SU-DHL-6 (cell line): ENCODE results near the gene TMEM108.

ENCODE experiments used
- H2AFZ ChIP-seq: fragments of 200-600 bp; sonication (generic); 2 replicates; pipeline ENCODE4 v1.6.1; 2014; ENCODE audit warnings: low read depth, mild to moderate bottlenecking, moderate library complexity, mixed read lengths, antibody characterized with exemption, low read length; ENCODE audit not compliant: severe bottlenecking
- H3F3A ChIP-seq: fragments of 200-600 bp; shearing (Covaris generic); 2 replicates; pipeline ENCODE4 v1.6.0; 2016; ENCODE audit warnings: antibody characterized with exemption, mild to moderate bottlenecking; ENCODE audit not compliant: insufficient read depth
- H3K27ac ChIP-seq: fragments of 200-600 bp; sonication (generic); 2 replicates; pipeline ENCODE4 v1.5.1; 2016; ENCODE audit warnings: low read depth, mild to moderate bottlenecking, low read length, moderate library complexity, mixed read lengths
- H3K27me3 ChIP-seq: fragments of 200-600 bp; sonication (generic), shearing (Covaris generic); 2 replicates; pipeline ENCODE4 v1.6.0; 2014; ENCODE audit warnings: mild to moderate bottlenecking, low read length
- H3K36me3 ChIP-seq: fragments of 200-600 bp; sonication (generic); 2 replicates; pipeline ENCODE4 v1.6.1; 2014; ENCODE audit warnings: mild to moderate bottlenecking, low read length, mixed read lengths
- H3K4me2 ChIP-seq: fragments of 300-600, 200-600 bp; shearing (Covaris generic), sonication (generic); 2 replicates; pipeline ENCODE4 v1.6.0; 2014; ENCODE audit warnings: low read length, low read depth, mild to moderate bottlenecking; ENCODE audit not compliant: poor library complexity, severe bottlenecking
- H3K4me3 ChIP-seq: fragments of 200-600 bp; sonication (generic); 2 replicates; pipeline ENCODE4 v1.5.1; 2014; ENCODE audit warnings: antibody characterized with exemption, low read length, mild to moderate bottlenecking, mixed read lengths; ENCODE audit not compliant: insufficient read depth, poor library complexity, severe bottlenecking
- H3K79me2 ChIP-seq: fragments of 200-600 bp; sonication (generic); 2 replicates; pipeline ENCODE4 v1.6.1; 2014; ENCODE audit warnings: mild to moderate bottlenecking, low read length, moderate library complexity; ENCODE audit not compliant: insufficient read depth
- H3K9ac ChIP-seq: fragments of 200-600 bp; sonication (generic); 2 replicates; pipeline ENCODE4 v1.7.0; 2014; ENCODE audit warnings: mild to moderate bottlenecking, low read length
- H3K9me2 ChIP-seq: fragments of 200-600 bp; sonication (generic); replicated peaks from 2 replicates; pipeline ENCODE4 v1.6.1; 2014; ENCODE audit warnings: low read length; ENCODE audit not compliant: insufficient read depth
- H3K9me3 ChIP-seq: fragments of 200-600 bp; sonication (generic); 2 replicates; pipeline ENCODE4 v1.6.1; 2014; ENCODE audit warnings: low read length, mixed read lengths; ENCODE audit not compliant: insufficient read depth
- H4K20me1 ChIP-seq: fragments of 200-600 bp; sonication (generic); 2 replicates; pipeline ENCODE4 v1.6.1; 2014; ENCODE audit warnings: low read depth, mild to moderate bottlenecking, antibody characterized with exemption, low read length, moderate library complexity, mixed read lengths
- EZH2phosphoT487 ChIP-seq: fragments of 200-600 bp; sonication (generic), shearing (Covaris generic); conservative IDR thresholded peaks from 2 replicates; pipeline ENCODE4 v1.6.1; 2018; ENCODE audit warnings: mild to moderate bottlenecking, antibody characterized with exemption, low read length, moderate library complexity, mixed read lengths
- TF ChIP-seq, protein P1 (sequence below): fragments of 200-600 bp; sonication (generic); IDR thresholded peaks from one replicate; pipeline ENCODE4 v1.5.1; 2017; ENCODE audit warnings: antibody characterized with exemption, mild to moderate bottlenecking, low read length, moderate library complexity; ENCODE audit not compliant: insufficient read depth, poor library complexity, severe bottlenecking

Gene TMEM108

DNA sequence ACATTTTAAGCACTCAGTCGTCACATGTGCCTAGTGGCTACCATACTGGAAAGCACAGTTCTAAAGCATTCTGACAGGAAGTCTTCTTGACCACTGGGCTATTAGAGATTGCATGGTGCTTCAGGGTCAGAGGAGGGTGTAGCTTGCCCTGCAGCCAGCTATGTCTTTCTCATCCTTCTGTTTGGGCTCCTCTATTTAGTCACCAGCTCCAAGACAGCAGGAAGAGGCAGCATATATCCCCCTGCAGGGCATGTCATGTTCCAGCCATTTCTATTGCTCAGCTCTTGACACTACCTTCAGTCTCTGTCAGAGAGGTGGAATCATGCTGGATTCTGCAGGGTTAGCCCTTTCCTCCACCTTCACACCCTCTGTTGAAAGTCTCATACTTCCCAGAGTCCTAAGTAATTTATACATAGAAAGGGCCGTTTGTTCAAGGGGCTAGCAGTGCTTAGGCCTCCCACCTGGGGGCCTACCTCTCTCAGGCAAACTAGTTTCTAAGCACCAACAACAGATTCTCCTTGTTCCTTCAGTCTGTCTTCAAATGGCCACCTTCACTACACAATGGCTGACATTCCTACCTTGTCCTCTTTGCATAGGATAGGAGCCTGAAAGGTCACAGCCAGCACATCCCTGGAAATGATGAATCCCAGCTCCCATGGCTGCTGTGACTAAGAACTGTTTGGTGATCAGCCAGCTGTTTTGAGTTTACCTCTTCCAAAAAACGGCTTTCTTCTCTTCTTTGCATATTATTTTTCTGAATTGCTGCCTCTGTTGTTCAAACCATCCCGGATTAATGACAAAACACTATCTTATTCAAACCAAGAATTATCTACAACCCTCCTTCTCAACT, 246.0 kb downstream of the TMEM108 start:
- H3K36me3 ChIP-seq, result no peaks in the 10 kb centered on the region

DNA sequence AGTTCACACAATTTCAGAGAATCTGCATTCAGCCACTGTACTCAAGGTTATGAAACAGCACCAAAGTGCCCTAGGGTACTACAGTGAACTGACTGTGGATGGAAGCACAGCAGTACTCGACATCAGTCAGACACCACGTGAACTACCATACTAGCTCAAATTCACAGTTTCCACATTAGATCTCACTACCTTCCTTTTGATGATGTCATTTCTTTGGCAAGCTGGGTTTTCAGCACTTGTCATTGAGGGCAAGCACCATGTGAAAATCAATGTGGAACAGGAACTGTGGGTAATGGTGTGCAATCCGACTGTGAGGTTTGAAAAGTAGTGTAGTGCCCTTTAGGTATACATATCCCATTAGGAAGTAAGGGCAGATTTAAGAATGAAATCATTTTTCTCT, 251.1 kb downstream of the TMEM108 start:
- H3K9me2 ChIP-seq, result no peaks in the 10 kb centered on the region
- H3K9me3 ChIP-seq, result no peaks in the 10 kb centered on the region
- no peaks in the 10 kb centered on the region for H3K79me2 ChIP-seq
- H3K27ac ChIP-seq, result no peak overlapping the region
- no peak overlapping the region for H3K4me2 ChIP-seq
- no peak overlapping the region for H3K9ac ChIP-seq
- no peaks in the 10 kb centered on the region for H4K20me1 ChIP-seq
- H3F3A ChIP-seq, result no peaks in the 10 kb centered on the region
- TF ChIP-seq, protein P1, sequence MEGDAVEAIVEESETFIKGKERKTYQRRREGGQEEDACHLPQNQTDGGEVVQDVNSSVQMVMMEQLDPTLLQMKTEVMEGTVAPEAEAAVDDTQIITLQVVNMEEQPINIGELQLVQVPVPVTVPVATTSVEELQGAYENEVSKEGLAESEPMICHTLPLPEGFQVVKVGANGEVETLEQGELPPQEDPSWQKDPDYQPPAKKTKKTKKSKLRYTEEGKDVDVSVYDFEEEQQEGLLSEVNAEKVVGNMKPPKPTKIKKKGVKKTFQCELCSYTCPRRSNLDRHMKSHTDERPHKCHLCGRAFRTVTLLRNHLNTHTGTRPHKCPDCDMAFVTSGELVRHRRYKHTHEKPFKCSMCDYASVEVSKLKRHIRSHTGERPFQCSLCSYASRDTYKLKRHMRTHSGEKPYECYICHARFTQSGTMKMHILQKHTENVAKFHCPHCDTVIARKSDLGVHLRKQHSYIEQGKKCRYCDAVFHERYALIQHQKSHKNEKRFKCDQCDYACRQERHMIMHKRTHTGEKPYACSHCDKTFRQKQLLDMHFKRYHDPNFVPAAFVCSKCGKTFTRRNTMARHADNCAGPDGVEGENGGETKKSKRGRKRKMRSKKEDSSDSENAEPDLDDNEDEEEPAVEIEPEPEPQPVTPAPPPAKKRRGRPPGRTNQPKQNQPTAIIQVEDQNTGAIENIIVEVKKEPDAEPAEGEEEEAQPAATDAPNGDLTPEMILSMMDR, result no peak
- TF ChIP-seq EZH2phosphoT487, result no peak
- no peaks in the 10 kb centered on the region for H3K36me3 ChIP-seq
- no peak overlapping the region for H3K4me3 ChIP-seq
- H2AFZ ChIP-seq, result no peak overlapping the region
- H3K27me3 ChIP-seq, result no peaks in the 10 kb centered on the region

More for the DNA sequence above, 246.0 kb downstream of the TMEM108 start:
- Histone ChIP-seq H3K4me3 (no peak overlapping the region), H3F3A (no peaks in the 10 kb centered on the region), H3K9me2 (no peaks in the 10 kb centered on the region), H3K9ac (no peak overlapping the region), H4K20me1 (no peaks in the 10 kb centered on the region), H3K27ac (no peak overlapping the region), H3K79me2 (no peaks in the 10 kb centered on the region), H3K4me2 (no peak overlapping the region), H3K9me3 (no peaks in the 10 kb centered on the region), H3K27me3 (no peaks in the 10 kb centered on the region), H2AFZ (no peak overlapping the region)
- no peak for TF ChIP-seq EZH2phosphoT487

- no peaks in the 10 kb centered on the region for H3F3A ChIP-seq
- no peak overlapping the region for H3K9ac ChIP-seq
- H3K4me3 ChIP-seq, result no peak overlapping the region
- no peak overlapping the region for H2AFZ ChIP-seq
- no peaks in the 10 kb centered on the region for H4K20me1 ChIP-seq
- no peaks in the 10 kb centered on the region for H3K9me2 ChIP-seq
- no peaks in the 10 kb centered on the region for H3K9me3 ChIP-seq
- H3K27ac ChIP-seq, result no peak overlapping the region
- H3K4me2 ChIP-seq, result no peak overlapping the region
- TF ChIP-seq EZH2phosphoT487, result no peak
- TF ChIP-seq, protein P1, result no peak
- H3K36me3 ChIP-seq, result no peaks in the 10 kb centered on the region
- no peaks in the 10 kb centered on the region for H3K27me3 ChIP-seq
- no peaks in the 10 kb centered on the region for H3K79me2 ChIP-seq
Measured at GRCh38 chr3:133292296-133292695, 254.1 kb downstream of the TMEM108 start.

- Histone ChIP-seq H3K4me3 (no peak overlapping the region), H3K9me3 (no peaks in the 10 kb centered on the region), H4K20me1 (no peaks in the 10 kb centered on the region), H3K4me2 (no peak overlapping the region), H3K9me2 (no peaks in the 10 kb centered on the region), H3K27me3 (no peaks in the 10 kb centered on the region), H3K79me2 (no peaks in the 10 kb centered on the region), H3K9ac (no peak overlapping the region), H2AFZ (no peak overlapping the region), H3K36me3 (no peaks in the 10 kb centered on the region), H3K27ac (no peak overlapping the region), H3F3A (no peaks in the 10 kb centered on the region)
- TF ChIP-seq, protein P1, result no peak
- no peak for TF ChIP-seq EZH2phosphoT487
Measured at GRCh38 chr3:133293397-133294110, 255.4 kb downstream of the TMEM108 start.
